PFSK-1 (cell line): ENCODE data around the gene TOGARAM2. TPM values are rescaled to one million over a fixed set of nuclear protein-coding genes. Genes with fewer than 3 reads are reported as not detected.

Experiments used
- FOXP2 ChIP-seq: optimal IDR thresholded peaks from 2 replicates; pipeline ENCODE3; 2011; ENCODE audit warnings: borderline replicate concordance, control low read depth, inconsistent platforms; ENCODE audit not compliant: insufficient read depth; ENCODE audit errors: extremely low read length, extremely low read depth
- POLR2AphosphoS5 ChIP-seq: IDR thresholded peaks from 2 replicates; pipeline ENCODE4 v1.6.1; 2012; ENCODE audit warnings: low read depth, mild to moderate bottlenecking, control low read depth, low read length, moderate library complexity
- REST ChIP-seq, 2 experiments: IDR thresholded peaks; 2 replicates each; pipeline versions ENCODE4 v1.6.1 to v1.8.0; 2011 to 2012; ENCODE audit warnings: low read depth in 2 of 2, low read length in 2 of 2, control low read depth in 1 of 2, inconsistent platforms in 1 of 2, mild to moderate bottlenecking in 1 of 2, moderate library complexity in 1 of 2; ENCODE audit not compliant: insufficient read depth in 1 of 2
- SIN3A ChIP-seq: IDR thresholded peaks from 2 replicates; pipeline ENCODE4 v1.6.1; 2012; ENCODE audit warnings: mild to moderate bottlenecking, low read length, moderate library complexity, borderline replicate concordance; ENCODE audit not compliant: insufficient read depth
- TAF1 ChIP-seq: IDR thresholded peaks from 2 replicates; pipeline ENCODE4 v1.6.1; 2012; ENCODE audit warnings: low read length, control low read depth, borderline replicate concordance; ENCODE audit not compliant: insufficient read depth
- polyA plus RNA-seq: library from polyadenylated mRNA; unstranded; fragments of >200 nt; gene quantifications from one replicate; pipeline ENCODE4 v1.2.1, GENCODE V29; 2012; ENCODE audit warnings: low read depth, missing spikeins; ENCODE audit not compliant: insufficient read length

TOGARAM2 gene
- polyA plus RNA-seq, result 0.30 TPM

- TF ChIP-seq POLR2AphosphoS5 (no peak), TAF1 (no peak), REST (IDR thresholded peaks at IDR 0.05; ENCODE audit: insufficient read depth in 1 of 2, low read depth in 2 of 2, low read length in 2 of 2) (no peak), FOXP2 (no peak), SIN3A (no peak)
Measured at GRCh38 chr2:28981016-28981441, at the start of gene TOGARAM2. Gene TOGARAM2 (plus strand): TSS chr2:28981298. CDS start chr2:28994835, 13,537 bp downstream.

- TF ChIP-seq REST (IDR thresholded peaks at IDR 0.05; ENCODE audit: insufficient read depth in 1 of 2, low read depth in 2 of 2, low read length in 2 of 2) (no peak), POLR2AphosphoS5 (no peak), SIN3A (no peak), TAF1 (no peak), FOXP2 (no peak)
Measured at GRCh38 chr2:28934769-28935168, 46.3 kb upstream of the TOGARAM2 start.

GRCh38 chr2:28941008-28941407, 40.1 kb upstream of the TOGARAM2 start:
- TF ChIP-seq TAF1 (no peak), REST (IDR thresholded peaks at IDR 0.05; ENCODE audit: insufficient read depth in 1 of 2, low read depth in 2 of 2, low read length in 2 of 2) (no peak), SIN3A (no peak), POLR2AphosphoS5 (no peak), FOXP2 (no peak)

- TF ChIP-seq FOXP2 (no peak), SIN3A (no peak), TAF1 (no peak), POLR2AphosphoS5 (no peak), REST (IDR thresholded peaks at IDR 0.05; ENCODE audit: insufficient read depth in 1 of 2, low read depth in 2 of 2, low read length in 2 of 2) (no peak)
Measured at GRCh38 chr2:28944535-28945248, 36.4 kb upstream of the TOGARAM2 start.
